ENCODE measurements around the gene PLA1A.

The PLA1A gene

DNA sequence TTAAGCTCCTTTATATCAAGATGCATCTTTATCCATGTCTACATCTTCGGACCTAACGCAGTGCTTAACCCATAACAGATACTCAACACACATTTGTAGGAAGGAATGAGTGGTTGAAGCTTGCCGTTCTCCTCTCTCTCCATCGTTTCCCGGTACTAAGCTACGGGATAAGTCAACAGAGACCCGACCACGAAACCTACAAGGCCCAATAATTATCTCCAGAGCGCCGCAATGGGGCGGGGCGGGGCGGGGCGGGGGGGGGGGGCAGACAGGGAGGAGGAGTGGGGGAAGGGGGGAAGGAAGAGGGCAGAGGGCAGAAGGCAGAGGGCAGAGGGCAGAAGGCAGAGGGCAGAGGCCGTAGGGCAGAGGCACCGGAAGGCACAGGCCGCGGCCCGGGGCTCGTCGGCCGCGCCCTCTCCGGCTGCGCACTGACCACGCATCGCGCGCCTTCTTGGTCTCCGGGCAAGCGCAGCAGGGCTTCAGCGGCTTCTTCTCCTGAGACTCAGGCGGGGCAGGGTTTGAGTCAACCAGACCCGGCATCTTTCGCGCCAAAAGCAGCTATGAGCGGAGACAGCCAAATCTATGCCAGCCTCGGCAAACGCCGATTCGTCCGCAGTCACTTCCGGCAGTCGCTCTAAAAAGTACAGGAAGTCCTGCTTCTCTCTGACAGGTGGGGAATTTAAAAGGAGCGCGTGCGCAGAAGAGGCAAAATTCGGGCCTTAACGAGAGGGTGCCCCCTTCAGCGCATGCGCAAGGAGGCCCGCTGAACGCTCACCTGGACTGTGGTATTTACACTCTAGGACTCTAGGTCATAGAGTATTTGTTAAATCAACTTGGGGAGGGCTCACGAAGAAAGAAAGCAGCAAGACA, 79.3 kb downstream of the PLA1A start, which contains the start of gene COX17 (continued):
- no peak for TF ChIP-seq ZNF274 (IDR thresholded peaks at IDR 0.05; ENCODE audit: low read length)
- TF ChIP-seq ZNF274 (tag by site-specific recombination; IDR thresholded peaks at IDR 0.05; ENCODE audit: borderline replicate concordance) = no peak
- no peak for TF ChIP-seq ZNF677 (tag by site-specific recombination; IDR thresholded peaks at IDR 0.05)
- no peak for TF ChIP-seq ZNF311 (tag by site-specific recombination; IDR thresholded peaks at IDR 0.05; ENCODE audit: borderline replicate concordance)
- TF ChIP-seq ZEB2 (tag by site-specific recombination; IDR thresholded peaks at IDR 0.05) = peak; percentile 67
- TF ChIP-seq SP2 (tag by site-specific recombination; IDR thresholded peaks at IDR 0.05) = peak; percentile 78
- peak; percentile 44; the same call in 1 of the 2 replicates for TF ChIP-seq ZNF501 (tag by site-specific recombination; IDR thresholded peaks at IDR 0.05)
- peak; percentile 61 for TF ChIP-seq SETDB1 (IDR thresholded peaks at IDR 0.05; ENCODE audit: insufficient read length, low read length)
- TF ChIP-seq ZNF302 (tag by site-specific recombination; IDR thresholded peaks at IDR 0.05; ENCODE audit: low read depth) = no peak
- TF ChIP-seq, protein P1, sequence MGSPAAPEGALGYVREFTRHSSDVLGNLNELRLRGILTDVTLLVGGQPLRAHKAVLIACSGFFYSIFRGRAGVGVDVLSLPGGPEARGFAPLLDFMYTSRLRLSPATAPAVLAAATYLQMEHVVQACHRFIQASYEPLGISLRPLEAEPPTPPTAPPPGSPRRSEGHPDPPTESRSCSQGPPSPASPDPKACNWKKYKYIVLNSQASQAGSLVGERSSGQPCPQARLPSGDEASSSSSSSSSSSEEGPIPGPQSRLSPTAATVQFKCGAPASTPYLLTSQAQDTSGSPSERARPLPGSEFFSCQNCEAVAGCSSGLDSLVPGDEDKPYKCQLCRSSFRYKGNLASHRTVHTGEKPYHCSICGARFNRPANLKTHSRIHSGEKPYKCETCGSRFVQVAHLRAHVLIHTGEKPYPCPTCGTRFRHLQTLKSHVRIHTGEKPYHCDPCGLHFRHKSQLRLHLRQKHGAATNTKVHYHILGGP (tag by site-specific recombination; IDR thresholded peaks at IDR 0.05) = no peak
- TF ChIP-seq, protein P2, sequence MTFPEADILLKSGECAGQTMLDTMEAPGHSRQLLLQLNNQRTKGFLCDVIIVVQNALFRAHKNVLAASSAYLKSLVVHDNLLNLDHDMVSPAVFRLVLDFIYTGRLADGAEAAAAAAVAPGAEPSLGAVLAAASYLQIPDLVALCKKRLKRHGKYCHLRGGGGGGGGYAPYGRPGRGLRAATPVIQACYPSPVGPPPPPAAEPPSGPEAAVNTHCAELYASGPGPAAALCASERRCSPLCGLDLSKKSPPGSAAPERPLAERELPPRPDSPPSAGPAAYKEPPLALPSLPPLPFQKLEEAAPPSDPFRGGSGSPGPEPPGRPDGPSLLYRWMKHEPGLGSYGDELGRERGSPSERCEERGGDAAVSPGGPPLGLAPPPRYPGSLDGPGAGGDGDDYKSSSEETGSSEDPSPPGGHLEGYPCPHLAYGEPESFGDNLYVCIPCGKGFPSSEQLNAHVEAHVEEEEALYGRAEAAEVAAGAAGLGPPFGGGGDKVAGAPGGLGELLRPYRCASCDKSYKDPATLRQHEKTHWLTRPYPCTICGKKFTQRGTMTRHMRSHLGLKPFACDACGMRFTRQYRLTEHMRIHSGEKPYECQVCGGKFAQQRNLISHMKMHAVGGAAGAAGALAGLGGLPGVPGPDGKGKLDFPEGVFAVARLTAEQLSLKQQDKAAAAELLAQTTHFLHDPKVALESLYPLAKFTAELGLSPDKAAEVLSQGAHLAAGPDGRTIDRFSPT (tag by site-specific recombination; IDR thresholded peaks at IDR 0.05) = peak; percentile 77
- TF ChIP-seq HOXC10 (CRISPR knock-in tag; IDR thresholded peaks at IDR 0.05) = no peak
- TF ChIP-seq, protein P3, sequence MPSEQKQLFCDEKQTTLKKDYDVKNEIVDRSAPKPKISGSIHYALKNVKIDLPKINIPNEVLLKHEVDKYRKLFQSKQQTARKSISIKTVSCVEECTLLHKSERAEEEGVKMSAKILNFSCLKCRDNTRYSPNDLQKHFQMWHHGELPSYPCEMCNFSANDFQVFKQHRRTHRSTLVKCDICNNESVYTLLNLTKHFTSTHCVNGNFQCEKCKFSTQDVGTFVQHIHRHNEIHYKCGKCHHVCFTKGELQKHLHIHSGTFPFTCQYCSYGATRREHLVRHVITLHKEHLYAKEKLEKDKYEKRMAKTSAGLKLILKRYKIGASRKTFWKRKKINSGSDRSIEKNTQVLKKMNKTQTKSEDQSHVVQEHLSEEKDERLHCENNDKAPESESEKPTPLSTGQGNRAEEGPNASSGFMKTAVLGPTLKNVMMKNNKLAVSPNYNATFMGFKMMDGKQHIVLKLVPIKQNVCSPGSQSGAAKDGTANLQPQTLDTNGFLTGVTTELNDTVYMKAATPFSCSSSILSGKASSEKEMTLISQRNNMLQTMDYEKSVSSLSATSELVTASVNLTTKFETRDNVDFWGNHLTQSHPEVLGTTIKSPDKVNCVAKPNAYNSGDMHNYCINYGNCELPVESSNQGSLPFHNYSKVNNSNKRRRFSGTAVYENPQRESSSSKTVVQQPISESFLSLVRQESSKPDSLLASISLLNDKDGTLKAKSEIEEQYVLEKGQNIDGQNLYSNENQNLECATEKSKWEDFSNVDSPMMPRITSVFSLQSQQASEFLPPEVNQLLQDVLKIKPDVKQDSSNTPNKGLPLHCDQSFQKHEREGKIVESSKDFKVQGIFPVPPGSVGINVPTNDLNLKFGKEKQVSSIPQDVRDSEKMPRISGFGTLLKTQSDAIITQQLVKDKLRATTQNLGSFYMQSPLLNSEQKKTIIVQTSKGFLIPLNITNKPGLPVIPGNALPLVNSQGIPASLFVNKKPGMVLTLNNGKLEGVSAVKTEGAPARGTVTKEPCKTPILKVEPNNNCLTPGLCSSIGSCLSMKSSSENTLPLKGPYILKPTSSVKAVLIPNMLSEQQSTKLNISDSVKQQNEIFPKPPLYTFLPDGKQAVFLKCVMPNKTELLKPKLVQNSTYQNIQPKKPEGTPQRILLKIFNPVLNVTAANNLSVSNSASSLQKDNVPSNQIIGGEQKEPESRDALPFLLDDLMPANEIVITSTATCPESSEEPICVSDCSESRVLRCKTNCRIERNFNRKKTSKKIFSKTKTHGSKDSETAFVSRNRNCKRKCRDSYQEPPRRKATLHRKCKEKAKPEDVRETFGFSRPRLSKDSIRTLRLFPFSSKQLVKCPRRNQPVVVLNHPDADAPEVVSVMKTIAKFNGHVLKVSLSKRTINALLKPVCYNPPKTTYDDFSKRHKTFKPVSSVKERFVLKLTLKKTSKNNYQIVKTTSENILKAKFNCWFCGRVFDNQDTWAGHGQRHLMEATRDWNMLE (tag by site-specific recombination; conservative IDR thresholded peaks at IDR 0.05; ENCODE audit: low read depth) = peak; percentile 96
- TF ChIP-seq, protein P4, sequence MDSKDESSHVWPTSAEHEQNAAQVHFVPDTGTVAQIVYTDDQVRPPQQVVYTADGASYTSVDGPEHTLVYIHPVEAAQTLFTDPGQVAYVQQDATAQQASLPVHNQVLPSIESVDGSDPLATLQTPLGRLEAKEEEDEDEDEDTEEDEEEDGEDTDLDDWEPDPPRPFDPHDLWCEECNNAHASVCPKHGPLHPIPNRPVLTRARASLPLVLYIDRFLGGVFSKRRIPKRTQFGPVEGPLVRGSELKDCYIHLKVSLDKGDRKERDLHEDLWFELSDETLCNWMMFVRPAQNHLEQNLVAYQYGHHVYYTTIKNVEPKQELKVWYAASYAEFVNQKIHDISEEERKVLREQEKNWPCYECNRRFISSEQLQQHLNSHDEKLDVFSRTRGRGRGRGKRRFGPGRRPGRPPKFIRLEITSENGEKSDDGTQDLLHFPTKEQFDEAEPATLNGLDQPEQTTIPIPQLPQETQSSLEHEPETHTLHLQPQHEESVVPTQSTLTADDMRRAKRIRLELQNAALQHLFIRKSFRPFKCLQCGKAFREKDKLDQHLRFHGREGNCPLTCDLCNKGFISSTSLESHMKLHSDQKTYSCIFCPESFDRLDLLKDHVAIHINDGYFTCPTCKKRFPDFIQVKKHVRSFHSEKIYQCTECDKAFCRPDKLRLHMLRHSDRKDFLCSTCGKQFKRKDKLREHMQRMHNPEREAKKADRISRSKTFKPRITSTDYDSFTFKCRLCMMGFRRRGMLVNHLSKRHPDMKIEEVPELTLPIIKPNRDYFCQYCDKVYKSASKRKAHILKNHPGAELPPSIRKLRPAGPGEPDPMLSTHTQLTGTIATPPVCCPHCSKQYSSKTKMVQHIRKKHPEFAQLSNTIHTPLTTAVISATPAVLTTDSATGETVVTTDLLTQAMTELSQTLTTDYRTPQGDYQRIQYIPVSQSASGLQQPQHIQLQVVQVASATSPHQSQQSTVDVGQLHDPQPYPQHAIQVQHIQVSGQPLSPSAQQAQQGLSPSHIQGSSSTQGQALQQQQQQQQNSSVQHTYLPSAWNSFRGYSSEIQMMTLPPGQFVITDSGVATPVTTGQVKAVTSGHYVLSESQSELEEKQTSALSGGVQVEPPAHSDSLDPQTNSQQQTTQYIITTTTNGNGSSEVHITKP (tag by site-specific recombination; IDR thresholded peaks at IDR 0.05) = no peak
- TF ChIP-seq, protein P5, sequence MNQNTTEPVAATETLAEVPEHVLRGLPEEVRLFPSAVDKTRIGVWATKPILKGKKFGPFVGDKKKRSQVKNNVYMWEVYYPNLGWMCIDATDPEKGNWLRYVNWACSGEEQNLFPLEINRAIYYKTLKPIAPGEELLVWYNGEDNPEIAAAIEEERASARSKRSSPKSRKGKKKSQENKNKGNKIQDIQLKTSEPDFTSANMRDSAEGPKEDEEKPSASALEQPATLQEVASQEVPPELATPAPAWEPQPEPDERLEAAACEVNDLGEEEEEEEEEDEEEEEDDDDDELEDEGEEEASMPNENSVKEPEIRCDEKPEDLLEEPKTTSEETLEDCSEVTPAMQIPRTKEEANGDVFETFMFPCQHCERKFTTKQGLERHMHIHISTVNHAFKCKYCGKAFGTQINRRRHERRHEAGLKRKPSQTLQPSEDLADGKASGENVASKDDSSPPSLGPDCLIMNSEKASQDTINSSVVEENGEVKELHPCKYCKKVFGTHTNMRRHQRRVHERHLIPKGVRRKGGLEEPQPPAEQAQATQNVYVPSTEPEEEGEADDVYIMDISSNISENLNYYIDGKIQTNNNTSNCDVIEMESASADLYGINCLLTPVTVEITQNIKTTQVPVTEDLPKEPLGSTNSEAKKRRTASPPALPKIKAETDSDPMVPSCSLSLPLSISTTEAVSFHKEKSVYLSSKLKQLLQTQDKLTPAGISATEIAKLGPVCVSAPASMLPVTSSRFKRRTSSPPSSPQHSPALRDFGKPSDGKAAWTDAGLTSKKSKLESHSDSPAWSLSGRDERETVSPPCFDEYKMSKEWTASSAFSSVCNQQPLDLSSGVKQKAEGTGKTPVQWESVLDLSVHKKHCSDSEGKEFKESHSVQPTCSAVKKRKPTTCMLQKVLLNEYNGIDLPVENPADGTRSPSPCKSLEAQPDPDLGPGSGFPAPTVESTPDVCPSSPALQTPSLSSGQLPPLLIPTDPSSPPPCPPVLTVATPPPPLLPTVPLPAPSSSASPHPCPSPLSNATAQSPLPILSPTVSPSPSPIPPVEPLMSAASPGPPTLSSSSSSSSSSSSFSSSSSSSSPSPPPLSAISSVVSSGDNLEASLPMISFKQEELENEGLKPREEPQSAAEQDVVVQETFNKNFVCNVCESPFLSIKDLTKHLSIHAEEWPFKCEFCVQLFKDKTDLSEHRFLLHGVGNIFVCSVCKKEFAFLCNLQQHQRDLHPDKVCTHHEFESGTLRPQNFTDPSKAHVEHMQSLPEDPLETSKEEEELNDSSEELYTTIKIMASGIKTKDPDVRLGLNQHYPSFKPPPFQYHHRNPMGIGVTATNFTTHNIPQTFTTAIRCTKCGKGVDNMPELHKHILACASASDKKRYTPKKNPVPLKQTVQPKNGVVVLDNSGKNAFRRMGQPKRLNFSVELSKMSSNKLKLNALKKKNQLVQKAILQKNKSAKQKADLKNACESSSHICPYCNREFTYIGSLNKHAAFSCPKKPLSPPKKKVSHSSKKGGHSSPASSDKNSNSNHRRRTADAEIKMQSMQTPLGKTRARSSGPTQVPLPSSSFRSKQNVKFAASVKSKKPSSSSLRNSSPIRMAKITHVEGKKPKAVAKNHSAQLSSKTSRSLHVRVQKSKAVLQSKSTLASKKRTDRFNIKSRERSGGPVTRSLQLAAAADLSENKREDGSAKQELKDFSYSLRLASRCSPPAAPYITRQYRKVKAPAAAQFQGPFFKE (tag by site-specific recombination; IDR thresholded peaks at IDR 0.05; ENCODE audit: borderline replicate concordance) = no peak
- TF ChIP-seq, protein P6, sequence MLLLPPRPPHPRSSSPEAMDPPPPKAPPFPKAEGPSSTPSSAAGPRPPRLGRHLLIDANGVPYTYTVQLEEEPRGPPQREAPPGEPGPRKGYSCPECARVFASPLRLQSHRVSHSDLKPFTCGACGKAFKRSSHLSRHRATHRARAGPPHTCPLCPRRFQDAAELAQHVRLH (tag by site-specific recombination; IDR thresholded peaks at IDR 0.05) = 0 out of 2 replicates have a peak, but pooled peaks have one; percentile 9
- 0 out of 2 replicates have a peak, but pooled peaks have one; percentile 21 for TF ChIP-seq ZBTB21 (tag by site-specific recombination; IDR thresholded peaks at IDR 0.05)
- 0 out of 2 replicates have a peak, but pooled peaks have one; percentile 59 for TF ChIP-seq SP3 (tag by site-specific recombination; IDR thresholded peaks at IDR 0.05)
- peak; percentile 37 for TF ChIP-seq ZNF629 (tag by site-specific recombination; IDR thresholded peaks at IDR 0.05)
